NCI-H2227 (cell line): ENCODE results near the gene CALN1.
"Not testable (repeated sequence)": the region's sequence is repeated elsewhere in the genome, so short reads cannot be mapped to it uniquely, and the experiment has no call there.

ENCODE experiments used
- DNase-seq: peaks from one replicate; lab custom pipeline; 2025; ENCODE audit not compliant: unreplicated experiment; lab: John Stamatoyannopoulos, UW

The CALN1 gene

GRCh38 chr7:71753956-71754664 lies 658.0 kb downstream of the CALN1 start:
- no peak for DNase-seq

- no peak for DNase-seq
Observed at GRCh38 chr7:71753236-71753635, 658.9 kb downstream of the CALN1 start.

- DNase-seq = peak; percentile 19
Observed at GRCh38 chr7:71752171-71752935, 659.8 kb downstream of the CALN1 start.

- no peak for DNase-seq
Observed at GRCh38 chr7:71750290-71750689, 661.8 kb downstream of the CALN1 start.

- no peak for DNase-seq
Observed at GRCh38 chr7:71746006-71746405, 666.1 kb downstream of the CALN1 start.

GRCh38 chr7:71740174-71740560 lies 672.0 kb downstream of the CALN1 start:
- DNase-seq = no peak

- no peak for DNase-seq
Observed at GRCh38 chr7:71739520-71740173, 672.5 kb downstream of the CALN1 start.

- DNase-seq = not testable (repeated sequence)
Observed at GRCh38 chr7:71737931-71738540, 674.1 kb downstream of the CALN1 start.

GRCh38 chr7:71735961-71736556 lies 676.1 kb downstream of the CALN1 start:
- DNase-seq = peak; percentile 69

- DNase-seq = peak; percentile 72
Observed at GRCh38 chr7:71733107-71733870, 678.8 kb downstream of the CALN1 start.

- no peak for DNase-seq
Observed at GRCh38 chr7:71731740-71732139, 680.4 kb downstream of the CALN1 start.
